HG03108 (cell line): ENCODE results near the gene IL6R.
"Not testable (repeated sequence)": the region's sequence is repeated elsewhere in the genome, so short reads cannot be mapped to it uniquely, and the experiment has no call there.

Source experiments
- ATAC-seq: cut with Tn5 transposase; IDR thresholded peaks from one replicate; pipeline ENCODE4 v1.9.1; 2021; ENCODE audit warnings: moderate library complexity; ENCODE audit not compliant: unreplicated experiment

IL6R gene

GRCh38 chr1:154406572-154406879 is 1.4 kb downstream of the IL6R start:
- no peak for ATAC-seq

- no peak for ATAC-seq
Measured at GRCh38 chr1:154406886-154407197, 1.7 kb downstream of the IL6R start.

- no peak for ATAC-seq
Measured at GRCh38 chr1:154407198-154408091, 2.3 kb downstream of the IL6R start.

DNA sequence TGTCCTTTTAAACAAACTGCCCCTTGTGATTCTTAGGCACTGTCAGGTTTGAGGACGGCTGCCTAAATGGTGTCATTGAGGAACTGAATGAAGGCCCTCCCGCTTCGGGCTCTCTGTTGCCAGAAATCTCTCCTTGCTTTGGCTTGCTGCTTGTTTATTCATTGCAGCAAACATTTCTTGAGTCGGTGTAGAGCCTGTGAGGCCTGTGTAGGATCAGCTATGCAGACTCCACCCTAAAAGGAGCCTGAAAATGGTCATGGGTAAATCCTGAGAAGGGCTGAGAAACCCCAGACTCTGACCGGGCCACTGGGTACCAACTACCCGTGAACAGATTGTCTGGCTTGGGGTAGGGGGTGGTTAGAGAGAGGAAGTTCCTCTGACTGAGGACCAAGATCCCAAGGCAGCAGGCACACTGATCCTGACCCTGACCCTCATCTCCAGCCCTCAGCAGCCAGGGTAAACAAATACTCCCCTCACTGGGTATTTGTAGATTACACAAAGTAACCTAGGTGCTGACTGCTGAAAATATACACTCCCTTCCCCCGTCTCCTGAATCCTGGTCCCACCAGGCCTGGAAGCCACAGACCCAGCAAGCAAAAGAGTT is 3.1 kb downstream of the IL6R start:
- no peak for ATAC-seq

DNA sequence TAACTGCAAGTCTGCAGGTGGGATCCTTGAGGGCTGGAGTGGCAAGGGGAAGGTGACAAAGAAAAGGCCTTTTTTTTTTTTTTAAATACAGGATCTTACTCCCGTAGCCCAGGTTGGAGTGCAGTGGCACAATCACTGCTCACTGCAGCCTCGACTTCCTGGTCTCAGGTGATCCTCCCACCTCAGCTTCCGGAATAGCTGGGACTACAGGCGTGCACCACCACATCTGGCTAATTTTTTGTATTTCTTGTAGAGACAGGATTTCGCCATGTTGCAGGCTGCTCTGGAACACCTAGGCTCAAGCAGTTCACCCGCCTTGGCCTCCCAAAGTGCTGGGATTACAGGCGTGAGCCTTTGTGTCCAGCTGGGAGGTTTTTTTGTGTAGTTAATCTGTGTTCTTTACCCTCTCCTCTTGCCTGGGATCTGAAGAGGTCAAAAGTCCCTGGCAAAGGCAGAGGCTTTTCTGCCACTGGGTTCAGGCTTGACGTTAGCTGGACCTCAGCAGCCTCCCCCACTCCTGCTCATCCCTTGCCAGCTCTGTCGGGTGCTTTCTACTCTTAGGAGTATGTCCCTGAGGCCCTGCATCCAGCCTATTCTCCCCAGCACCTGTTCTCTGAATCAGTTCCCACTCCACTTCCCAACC is 5.2 kb downstream of the IL6R start:
- ATAC-seq: no peak

- no peak for ATAC-seq
Measured at GRCh38 chr1:154411525-154411924, 6.4 kb downstream of the IL6R start.

- no peak for ATAC-seq
Measured at GRCh38 chr1:154413177-154413783, 8.1 kb downstream of the IL6R start.

GRCh38 chr1:154414606-154415005 is 9.5 kb downstream of the IL6R start:
- ATAC-seq: no peak

DNA sequence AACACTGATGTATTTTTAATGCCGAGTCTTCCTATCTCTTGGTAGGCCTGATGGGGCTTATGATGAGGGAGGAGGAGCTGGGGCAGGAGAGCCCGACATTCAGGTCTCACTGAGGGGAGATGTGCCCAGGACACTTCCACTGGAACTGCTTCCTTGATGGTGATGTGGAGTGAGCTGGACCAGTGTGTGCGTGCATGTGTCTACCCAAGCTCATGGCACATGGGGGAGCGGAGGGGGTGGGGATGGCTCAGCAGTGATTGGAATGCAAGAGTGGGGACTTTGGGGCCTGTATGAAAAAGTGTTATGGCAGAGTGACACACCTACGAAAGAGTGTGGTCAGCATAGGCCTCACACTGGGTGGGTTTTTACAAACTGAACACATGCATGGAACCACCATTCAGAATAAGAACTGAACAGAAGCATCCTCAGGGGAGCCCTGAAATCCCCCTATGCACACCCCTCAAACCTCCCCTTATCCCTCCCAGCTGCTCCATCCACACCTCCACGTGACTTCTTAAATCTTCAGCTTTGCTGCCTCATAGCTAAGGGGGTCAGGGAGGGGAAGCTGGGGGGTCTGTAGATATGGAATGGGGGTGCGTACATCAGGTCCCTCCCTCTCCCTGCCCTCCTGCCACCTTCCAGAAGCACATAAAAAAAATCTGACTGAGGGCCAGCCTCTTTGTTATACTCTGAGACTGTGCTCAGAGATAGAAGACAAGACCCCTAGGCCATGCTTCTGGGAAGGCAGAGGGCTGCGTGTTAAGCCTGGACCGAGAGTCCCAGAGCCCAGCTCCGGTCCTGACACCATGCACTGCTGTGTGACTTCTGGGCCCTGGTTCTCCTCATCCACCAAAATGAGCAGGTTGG is 11.6 kb downstream of the IL6R start:
- no peak for ATAC-seq

DNA sequence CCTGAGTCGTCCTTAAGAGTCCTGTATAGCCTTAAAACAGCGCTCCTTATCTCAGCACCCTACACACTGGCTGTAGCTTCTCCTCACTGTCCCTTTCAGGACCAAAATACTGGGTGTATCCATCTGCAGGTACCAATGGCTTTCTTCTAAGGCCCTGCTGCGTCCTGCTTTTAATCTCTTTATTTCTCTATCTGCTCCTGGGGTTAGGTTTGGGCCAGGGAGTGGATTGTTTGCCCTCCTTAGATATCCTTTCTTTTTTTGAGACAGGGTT is 12.1 kb downstream of the IL6R start:
- no peak for ATAC-seq

DNA sequence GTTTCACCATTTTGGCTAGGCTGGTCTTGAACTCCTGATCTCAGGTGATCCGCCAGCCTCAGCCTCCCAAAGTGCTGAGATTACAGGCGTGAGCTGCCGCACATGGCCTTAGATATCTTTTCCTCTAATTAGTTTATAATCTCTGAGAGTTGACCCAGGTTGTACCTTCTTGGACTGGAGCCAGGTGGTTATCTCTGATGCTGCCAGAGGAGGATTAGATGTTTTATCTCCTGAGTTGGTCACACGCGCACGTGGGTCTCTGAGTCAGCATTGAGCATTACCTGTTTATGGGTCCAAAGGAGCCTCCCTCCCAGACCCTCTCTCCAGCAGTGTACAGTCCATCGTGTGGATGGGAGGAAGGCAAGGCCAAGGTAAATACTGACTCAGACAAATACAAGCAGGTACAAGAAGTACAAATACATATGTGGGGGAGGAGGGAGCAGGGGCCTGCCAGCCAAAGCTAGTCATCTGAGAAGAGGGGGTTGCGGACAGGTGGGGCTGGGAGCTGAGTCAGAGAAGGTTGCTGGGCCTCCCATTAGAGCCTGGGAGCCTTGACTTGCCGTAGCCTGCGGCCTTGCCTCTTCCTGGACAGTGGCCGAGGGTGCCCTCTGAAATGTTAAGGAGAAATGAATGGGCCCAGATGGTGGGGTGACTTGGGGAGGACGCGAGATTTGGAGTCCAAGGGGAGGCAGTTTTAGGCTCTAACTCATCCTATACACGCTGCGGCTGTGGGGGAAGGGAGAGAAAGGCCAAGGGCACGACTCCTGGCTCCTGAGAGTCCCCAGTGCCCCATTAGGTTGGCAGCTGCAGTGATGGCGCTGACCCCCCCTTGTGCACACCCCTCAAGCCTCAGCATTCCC is 13.1 kb downstream of the IL6R start:
- no peak for ATAC-seq

DNA sequence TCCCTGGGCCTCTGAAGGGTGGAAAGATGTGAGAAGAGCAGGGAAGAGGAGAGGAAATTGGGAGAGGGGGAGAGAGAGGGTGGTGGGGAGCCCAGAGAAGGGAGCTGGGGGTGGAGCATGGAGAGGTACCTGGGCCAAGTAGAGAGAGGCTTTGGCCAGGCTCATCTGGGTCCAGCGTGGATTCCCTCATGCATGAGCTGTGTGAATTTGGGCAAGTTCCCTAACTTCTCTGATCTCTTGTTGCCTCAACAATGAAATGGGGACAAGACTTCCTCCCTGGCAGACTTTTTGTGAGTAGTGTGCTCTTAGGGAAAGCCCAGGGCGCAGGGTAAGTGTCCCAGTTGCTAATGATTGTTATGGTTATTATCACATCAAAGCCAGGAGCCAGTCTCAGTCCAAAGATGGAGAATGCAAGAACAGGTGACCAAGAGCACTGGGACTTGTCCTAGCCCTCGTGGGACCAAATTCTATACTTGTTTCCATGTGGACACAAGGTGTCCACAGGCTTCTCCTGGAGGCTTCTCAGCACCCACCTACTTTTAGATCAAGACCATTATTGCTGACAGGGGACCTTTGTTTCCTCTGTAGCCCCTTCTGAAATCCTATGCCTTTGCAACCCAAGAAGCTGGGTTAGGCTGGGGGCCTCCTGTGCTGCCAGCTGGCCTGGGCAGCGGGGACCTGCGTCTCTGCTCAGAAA is 13.9 kb downstream of the IL6R start:
- ATAC-seq: no peak

DNA sequence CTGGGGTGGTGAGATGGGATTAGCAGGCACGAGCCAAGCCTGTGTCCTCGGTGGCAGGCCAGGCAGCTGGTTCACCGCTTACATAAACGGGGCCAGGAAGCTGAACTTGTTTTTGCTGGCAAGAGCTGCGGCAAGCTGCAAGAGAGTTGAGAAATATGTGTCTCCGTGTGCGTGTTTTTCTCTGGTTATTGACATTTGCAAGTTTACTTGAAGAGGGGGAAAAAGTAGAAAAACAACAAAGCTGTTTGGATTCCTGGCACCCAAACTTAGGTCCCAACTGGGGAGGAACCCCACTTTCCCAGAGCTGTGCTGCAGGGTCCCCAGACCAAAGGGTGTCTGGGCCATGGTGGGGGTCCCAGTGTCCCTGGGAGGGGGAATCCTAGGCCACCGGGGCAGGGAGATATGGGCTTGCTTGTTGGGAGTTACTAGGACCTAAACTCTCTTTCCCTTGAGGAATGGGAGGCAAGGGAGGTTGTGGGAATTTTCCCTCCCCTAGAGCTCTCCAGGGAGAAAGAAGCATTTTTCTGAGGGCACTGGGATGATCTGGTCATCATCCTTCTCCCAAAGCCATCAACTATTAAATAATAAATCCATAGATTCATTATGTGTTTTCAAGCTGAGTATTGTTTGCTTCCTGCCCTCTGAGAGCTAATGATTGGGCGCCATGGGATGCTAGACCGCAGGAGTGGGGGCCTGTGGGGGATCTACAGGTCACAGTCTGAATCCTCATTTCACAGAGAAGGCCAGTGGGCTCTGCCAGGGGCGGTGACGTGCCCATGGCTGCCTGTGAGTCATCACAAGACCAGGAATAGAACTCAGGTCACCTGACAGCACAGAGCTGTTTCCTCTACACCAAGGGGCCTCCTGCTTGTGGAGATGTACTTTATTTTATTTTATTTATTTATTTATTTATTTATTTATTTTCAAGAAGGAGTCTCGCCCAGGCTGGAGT is 14.8 kb downstream of the IL6R start:
- peak; percentile 56 for ATAC-seq

DNA sequence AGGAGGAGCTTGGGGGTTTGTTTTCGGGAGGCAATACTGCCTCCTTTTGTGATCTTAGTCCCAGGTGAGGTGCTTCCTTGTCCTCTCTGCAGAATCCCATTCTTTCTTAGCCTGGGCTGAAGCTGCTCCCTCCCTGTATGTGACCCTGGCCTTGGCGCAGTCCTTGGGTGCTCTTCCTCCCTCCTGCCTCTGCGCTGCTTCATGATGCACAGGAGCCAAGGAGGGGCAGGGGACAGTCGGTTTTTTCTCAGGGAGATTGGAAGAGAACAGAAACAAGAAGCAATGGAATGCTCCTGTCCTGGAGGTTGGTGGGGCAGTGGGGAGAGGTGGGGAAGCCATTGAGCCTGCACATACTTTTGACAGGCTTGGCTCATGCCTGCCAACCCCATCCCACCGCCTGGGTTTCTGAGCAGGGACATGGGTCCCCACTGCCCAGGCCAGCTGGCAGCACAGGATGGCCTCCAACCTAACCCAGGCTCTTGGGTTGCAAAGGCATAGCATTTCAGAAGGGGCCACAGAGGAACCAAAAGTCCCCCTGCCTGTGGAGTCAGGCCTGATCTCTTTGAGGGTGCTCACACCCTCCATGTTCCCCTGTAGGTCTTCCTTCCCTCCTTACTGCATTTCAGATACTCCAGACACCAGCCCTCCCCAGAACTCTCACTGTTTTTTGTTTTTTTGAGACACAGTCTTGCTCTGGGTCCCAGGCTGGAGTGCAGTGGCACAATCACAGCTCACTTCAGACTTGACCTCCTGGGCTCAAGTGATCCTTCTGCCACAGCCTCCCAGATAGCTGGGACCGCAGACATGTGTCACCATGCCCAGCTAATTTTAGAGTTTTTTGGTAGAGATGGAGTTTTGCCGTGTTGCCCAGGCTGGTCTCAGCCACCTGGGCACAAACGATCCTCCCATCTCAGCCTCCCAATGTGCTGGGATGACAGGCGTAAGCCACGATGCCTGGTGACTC is 16.1 kb downstream of the IL6R start:
- no peak for ATAC-seq

GRCh38 chr1:154422049-154422448 is 16.9 kb downstream of the IL6R start:
- not testable (repeated sequence) for ATAC-seq

DNA sequence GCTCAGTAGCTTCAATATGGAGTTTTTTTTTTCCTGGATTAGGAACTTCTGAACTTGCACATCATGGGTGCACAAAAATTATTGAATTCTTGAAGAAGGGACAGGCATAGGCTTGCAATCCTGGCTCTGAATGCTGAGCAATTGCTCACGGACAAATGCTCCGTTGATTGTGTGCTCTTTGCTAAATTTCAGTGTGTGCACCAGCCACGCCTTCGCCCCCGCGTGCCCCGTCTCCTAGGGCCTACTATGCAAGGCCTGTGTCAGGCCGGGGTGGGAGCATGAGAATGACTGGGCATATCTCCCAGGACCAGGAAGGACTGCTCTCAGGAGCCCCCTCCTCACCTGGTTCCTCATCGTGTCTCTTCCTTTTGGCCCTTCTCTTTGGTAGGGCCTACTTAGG is 17.4 kb downstream of the IL6R start:
- no peak for ATAC-seq

DNA sequence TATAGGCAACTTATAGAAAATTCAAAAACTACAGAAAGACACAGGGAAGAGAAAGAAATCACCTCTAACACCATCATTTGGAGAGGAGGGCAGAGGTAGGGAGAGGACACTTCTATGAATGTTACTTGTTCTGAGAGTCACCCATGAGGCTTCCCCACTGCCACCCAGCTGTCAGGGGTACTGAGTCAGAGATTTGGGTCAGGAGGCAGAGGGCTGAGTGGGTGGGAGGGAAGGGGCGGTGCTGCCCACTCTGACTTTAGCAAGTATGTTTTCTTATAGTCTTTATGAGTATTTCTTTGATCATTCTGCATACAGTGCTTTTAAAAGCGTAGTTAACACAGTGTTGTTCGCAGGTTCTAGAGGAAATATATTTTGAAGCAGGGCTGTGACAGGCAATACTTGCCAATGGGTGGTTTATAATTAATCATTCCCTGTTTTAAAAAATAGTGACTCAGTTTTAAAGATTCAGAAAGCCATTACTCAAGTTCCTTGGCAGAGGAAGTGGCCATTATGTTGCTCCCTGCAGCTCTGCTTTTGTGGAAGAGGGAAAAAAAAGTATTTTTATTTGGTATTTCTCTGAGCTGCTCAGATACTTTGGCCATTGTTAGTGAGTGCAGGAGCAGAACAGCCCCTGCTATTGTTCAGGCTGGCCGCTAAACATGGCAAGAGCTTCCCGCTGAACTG is 18.3 kb downstream of the IL6R start:
- ATAC-seq: no peak
